Measurements from ENCODE around the gene FCN3.
A peak's percentile ranks its signal among the peaks of the same experiment; 100 is the strongest.

FCN3 gene

DNA sequence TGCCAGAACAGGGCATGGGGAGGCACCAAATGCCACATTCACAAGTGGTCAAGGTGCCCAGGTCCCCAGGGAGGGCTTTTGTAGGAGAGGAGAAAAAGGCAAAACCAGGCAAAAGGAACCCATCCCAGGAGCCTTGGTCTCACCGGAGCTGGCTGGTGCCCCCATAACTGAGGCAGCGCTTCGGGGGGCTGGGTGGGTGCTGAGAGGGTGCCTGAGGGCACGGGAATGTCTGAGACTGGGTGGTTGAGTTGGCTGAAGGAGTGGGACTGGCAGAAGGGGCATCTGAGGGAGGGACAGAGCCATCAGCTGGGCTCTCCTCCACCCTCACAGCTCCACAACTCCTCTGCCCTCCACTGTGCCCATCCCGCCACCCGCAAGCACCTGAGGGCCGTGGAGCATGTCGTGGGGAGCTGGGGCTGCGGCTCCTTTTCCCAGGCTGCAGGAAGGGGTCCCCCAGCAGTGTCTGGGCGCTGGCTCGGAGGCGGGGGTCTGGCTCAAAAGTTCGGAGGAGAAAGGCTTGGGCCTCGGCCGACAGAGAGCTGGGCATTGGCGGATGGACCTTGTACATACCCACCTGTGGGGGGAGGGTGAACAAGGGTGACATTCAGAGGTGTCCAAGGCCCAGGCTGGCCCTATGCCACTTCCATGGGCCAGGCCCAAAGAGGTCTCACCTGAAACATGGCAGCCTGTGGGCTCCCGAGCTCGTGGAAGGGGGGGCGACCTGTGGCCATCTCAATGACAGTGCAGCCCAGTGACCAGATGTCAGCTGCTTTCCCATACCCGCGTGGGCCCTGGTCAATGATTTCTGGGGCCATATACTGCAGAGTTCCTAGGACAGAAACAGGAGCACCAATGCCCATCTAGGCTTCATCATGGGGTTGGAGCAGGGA is 16.3 kb downstream of the FCN3 start:
- DNase-seq (ENCODE audit: low read depth) = no peak

DNA sequence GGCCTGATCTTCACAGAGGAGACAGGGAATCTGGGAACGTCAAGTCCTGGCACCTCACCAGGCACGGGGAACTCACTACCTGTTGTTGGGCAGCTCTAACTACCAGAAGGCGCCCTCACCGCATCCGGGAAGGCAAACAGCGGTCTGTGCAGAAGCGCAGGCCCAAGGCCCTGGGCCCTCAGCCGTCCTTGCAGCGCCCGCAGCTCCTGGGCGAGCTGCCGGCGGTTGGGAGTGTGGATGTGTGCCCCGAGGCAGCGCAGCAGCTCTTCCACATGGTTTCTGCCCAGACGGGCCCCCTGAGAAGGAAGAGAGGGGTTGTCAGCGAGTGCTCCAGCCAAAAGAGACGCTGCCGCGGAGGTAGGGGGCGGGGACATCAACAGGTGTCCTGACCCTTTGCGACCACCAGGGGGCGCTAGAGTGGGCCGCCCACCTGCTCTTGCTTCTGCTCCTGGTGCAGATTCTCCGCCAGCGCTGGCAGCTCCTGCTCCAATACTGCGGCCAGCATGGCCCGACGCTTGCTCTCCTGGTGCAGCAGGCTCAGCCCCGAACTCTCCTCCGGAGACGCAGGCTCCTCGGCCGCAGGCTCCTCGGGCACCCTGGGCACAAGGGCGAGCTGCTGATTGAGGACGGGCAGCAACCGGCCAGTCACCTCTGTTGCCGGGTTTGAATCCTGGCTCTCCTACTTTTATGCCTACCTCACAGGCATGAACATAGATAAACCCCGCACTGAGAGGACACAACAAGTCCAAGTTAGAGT is 17.2 kb downstream of the FCN3 start:
- peak; percentile 34 for DNase-seq (ENCODE audit: low read depth)

DNA sequence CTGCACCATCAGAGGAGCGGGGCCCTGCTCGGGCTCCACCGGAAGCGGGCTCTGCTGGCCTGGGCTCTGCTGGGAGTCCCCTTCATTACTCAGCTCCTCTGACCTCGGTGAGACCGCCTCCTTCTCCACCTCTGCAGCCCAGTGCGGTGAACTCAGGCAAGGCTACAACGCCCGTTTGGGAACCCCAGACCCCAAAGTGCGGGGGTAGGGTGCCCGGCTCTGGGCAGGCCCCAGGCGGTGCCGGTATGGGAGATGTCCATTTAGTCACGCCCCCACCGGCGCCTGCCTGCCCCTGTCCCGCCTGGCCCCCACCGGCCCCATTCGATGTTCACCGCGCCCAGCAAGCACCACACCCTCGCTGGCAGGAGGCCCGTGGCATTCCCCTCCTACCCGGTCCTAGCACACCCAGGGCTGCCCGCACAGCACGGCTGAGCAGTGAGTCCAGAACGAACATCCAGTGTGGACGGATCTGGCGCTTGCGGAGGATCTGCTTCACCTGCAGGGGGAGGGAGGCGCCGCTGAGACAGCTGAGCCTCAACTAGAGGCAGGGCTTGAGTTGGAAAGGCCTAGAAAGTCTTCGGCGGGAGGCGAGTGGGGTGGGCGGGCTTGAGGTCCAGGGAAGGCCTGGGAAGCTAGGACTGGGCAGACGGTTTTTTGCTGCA is 17.9 kb downstream of the FCN3 start:
- DNase-seq (ENCODE audit: low read depth) = peak; percentile 27

DNA sequence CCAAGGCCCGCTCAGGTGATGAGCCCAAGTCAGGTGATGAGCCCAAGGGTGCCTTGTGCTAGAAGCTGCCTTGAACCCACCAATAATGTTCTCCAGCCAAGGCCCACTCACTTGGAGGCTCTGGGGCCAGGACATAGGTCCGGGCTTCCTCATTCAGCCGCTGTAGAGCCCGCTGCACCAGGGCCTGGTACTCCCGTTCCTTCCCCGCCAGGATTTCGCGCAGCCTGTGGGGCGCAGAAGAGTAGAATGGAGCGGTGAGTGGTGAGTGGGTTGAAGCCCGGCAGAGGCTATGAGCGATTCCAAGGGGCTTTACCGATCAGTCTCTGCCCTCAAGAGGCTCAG is 18.4 kb downstream of the FCN3 start:
- no peak for DNase-seq (ENCODE audit: low read depth)

DNA sequence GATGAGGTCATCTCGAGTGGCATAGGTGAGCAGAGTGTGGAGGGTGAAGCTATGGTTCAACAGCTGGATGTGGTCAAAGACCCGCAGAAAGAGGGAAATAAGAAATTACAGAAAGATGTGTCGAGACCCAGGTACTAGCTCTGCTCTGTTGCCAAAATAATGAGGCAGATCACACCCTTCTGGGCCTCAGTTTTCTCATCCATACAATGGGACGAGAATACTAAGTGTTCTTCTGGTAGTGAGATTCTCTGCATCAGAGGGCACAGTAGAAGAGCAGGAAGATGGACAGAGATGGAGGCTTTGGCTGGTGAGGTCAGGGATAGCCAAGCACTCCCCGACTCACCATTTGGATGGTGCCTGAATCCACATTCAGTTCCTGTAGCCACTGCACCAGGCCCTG is 18.9 kb downstream of the FCN3 start:
- no peak for DNase-seq (ENCODE audit: low read depth)

DNA sequence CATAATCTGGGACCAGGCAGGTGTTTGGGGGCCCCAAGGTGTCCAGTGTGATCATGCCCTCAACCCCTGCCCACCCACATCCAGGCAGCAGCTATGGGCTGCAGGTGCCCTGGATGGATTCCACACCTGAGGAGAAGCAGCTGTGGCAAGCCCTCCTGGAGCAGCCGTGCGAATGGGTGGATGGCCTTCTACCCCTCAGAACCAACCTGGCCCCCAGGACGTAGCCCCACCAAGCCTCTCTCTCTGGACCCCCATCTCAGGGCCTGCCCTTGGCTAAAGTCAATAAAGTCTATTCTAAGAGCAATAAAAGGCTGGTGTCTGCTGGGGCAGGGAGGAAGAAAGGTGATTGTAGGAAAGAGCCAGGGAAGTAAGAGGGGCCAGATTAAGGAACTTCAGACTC is 21.0 kb downstream of the FCN3 start:
- DNase-seq (ENCODE audit: low read depth) = no peak

DNA sequence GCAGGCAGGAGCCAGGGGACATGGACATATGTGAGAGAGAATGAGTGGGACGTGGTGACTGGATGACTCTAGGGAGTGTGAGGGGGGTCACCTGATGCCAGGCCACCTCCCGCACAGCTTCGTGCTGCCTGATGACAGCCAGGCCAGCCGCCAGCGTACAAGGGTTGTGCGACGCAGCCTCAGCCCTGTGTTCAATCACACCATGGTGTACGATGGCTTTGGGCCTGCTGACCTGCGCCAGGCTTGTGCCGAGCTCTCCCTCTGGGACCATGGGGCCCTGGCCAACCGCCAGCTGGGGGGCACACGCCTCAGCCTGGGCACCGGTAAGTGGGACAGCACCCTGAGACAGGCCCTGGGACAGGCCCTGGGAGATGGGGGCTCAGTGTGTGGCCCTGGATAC is 21.5 kb downstream of the FCN3 start:
- DNase-seq (ENCODE audit: low read depth) = no peak

DNA sequence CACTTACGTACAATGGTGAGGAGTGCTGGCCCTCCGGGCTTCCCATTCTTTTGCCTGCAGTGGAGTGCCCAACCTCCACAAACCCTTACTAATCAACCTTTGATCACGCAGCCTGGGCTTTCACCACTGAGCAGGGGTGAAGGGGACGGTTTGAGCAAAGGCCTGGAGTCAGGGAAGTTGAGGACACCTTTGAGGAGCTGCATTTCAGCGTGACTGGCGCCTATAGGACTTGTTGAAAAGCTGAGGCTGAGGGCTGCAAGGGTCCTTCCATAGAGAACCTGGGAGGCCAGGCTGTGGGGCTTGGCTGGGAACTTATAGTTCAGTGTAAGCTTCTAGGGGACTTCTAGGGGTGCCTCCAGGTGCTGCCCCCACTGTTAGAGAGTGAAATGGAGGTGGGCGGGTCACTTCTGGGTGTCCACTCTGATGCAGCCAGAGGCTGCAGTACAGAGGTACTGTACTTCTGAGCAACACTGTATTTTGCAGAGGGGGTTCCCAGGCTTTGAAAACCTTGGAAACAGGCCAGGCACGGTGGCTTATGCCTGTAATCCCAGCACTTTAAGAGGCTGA is 23.0 kb downstream of the FCN3 start:
- DNase-seq (ENCODE audit: low read depth) = no peak

DNA sequence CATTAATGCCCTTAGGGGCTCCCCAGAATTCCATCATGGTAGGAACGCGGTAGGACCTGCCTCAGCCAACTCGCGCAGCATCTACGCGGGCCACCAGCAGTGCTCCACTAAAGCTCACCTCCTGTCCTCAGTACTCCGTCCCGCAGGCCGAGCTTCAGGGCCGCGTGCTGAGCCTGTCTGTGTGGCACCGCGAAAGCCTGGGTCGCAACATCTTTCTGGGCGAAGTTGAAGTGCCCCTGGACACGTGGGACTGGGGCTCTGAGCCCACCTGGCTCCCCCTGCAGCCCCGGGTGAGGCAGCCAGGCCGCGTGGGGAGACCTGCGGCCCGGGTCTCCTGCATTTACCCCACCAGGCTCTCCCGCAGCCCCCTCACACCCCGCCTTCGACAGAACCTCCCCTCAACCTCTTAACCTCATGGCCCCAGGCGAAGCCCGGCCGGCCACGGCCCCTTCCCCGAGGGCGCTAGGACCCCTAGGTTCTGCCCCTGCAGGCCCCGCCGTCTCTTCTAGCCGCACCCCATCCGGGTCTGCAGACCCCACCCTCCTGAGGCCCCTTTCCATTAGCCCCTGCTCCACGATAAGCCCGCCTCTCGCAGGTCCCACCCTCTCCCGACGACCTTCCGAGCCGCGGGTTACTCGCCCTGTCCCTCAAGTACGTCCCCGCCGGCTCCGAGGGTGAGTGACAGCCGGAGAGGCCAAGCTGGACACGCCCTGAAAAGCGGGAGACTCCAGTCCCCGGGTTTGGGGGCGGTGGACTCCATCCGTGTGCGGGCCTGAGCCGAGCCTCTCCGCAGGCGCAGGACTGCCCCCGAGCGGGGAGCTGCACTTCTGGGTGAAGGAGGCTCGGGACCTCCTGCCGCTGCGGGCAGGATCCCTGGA is 23.7 kb downstream of the FCN3 start:
- peak; percentile 21 for DNase-seq (ENCODE audit: low read depth)

DNA sequence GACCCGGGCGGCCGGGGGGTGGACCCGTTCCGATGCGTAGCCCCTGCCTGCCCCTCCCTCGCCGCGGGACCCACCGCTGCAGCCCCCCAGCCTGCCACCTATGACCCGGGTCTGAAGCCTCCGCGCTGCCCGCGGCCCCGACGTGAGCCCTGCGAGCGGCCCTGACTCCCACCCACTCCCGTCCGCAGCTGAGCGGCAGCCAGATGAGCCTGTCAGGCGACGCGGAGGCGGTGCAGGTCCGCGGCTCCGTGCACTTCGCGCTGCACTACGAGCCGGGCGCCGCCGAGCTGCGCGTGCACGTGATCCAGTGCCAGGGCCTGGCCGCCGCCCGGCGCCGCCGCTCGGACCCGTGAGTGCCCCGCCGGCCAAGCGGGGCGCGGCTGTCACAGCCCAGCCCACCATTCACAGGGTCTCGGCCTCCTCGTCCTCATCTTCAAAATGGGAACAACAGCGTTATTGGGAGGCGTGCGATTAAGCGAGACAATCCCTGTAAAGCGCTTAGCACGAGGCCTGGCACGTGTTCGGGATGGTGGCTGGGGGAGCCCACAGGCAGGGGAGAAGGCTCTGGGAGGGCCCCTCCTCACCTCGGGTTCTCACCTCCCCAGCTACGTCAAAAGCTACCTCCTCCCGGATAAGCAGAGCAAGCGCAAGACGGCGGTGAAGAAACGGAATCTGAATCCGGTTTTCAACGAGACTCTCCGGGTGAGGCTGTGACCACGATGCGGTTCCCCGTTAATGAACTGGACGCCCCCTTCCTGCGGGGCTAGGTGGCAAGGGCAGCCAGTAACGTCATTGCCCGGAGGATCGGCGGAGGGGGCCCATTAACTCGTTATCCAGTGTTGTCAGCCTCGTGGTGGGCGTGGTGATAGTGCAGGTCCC is 24.6 kb downstream of the FCN3 start:
- DNase-seq (ENCODE audit: low read depth) = peak; percentile 70

DNA sequence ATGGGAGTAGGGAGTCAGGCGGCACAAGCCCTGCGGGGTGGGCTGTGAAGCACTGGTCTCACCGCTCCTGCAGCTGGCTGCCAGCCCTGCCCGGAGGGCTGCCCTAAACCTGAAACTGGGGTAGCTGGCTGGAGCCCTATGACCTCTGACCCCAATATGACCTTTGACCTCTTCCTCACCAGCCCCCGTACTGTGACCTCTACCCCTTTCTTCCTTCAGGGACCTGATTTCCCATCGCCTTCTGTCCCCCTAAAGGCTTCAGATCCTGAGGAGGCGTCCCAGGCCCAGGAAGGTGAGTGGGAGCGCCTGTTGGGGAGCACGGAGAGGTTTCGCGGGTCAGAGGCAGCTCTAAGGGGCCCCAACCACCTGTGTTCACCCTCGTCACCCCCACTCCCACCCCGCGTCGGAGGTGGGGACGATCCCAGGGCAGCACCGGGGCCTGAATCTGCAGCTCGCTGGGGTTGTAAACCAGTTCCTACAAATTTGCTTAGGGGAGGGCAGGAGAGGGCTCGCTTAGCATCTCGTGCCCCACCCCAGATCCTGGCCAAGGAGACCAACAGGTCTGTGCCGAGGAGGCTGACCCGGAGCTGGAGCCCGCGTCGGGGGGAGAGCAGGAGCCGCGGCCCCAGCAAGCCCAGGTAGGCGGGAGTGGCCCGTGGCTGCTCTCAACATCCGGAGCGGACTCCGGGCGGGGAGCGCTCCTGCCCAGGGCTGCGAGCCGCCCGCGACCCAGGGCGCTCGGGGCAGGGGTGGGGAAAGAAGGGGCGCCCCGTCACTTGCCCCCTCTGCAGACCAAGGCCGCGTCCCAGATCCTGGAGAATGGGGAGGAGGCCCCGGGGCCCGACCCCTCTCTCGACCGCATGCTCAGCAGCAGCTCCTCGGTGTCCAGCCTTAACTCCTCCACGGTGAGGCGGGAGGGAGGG is 25.5 kb downstream of the FCN3 start:
- no peak for DNase-seq (ENCODE audit: low read depth)

DNA sequence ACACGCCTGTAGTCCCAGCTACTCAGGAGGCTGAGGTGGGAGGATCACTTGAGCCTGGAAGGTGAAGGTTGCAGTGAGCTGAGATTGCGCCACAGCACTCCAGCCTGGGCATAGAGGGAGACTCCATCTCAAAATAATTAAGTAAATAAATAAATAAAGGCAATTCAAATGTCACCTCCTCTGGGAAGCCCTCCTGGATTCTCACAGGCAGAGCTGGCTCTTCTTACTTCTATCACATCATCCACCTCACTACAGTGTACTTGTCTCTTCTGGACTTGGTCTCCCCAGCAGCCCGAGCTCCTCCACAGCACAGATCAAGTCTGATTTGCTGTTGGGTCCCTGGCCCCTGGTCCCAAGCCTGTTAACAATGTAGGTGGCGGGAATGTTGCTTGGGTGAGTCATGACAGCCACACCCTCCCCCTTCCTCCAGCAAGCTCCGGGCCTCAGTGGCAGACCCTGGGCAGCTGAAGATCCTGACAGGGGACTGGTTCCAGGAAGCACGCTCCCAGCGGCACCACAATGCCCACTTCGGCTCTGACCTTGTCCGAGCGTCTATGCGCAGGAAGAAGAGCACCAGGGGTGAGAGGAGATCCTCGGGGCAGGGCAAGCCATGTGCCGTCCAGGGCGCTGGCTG is 27.5 kb downstream of the FCN3 start:
- no peak for DNase-seq (ENCODE audit: low read depth)

DNA sequence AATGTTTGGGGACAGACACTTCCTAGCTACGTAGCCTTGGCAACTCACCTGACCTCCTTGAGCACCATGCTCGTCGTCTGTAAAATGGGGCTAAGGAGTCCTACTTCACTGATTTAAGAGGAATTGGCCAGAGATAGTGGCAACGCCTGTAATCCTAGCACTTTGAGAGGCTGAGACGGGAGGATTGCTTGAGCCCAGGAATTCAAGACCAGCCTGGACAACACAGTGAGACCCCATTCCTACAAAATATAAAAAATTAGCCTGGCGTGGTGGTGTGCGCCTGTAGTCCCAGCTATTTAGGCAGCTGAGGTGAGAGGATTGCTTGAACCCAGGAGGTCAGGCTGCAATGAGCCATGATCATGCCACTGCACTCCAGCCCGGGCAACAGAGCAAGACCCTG is 28.3 kb downstream of the FCN3 start:
- DNase-seq (ENCODE audit: low read depth) = no peak

DNA sequence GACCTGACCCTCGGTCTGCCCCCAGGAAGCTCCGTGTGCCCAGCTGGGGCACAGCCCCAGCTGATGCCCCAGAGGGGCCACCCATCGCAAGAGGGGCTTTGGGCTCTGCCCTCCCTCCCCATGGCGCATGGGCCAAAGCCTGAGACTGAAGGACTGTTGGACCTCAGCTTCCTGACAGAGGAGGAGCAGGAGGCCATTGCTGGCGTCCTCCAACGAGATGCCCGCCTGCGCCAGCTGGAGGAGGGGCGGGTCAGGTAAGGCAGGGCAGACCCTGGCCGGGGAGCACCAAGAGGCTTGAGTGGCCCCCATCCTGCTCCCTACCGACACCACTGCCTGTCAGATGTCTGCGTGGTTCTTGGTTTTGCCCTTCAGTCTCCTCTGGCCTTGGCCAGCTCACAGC is 29.4 kb downstream of the FCN3 start:
- no peak for DNase-seq (ENCODE audit: low read depth)

DNA sequence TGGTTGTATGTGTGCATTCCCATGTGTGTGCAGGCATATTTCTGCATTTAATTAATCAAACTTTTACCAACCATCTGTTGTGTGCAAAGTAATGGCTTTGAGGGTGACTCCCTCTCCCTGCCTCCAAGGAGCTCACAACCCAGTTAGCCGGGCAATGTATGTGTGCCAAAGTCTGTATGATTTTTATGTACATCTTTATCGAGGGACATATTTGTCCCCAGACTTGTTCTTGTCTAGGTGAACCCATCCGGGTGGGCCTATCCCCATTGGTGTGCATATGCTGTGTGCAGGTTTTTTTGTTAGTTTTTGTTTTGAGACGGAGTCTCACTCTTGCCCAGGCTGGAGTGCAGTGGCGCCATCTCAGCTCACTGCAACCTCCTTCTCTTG is 31.0 kb downstream of the FCN3 start:
- DNase-seq (ENCODE audit: low read depth) = no peak

DNA sequence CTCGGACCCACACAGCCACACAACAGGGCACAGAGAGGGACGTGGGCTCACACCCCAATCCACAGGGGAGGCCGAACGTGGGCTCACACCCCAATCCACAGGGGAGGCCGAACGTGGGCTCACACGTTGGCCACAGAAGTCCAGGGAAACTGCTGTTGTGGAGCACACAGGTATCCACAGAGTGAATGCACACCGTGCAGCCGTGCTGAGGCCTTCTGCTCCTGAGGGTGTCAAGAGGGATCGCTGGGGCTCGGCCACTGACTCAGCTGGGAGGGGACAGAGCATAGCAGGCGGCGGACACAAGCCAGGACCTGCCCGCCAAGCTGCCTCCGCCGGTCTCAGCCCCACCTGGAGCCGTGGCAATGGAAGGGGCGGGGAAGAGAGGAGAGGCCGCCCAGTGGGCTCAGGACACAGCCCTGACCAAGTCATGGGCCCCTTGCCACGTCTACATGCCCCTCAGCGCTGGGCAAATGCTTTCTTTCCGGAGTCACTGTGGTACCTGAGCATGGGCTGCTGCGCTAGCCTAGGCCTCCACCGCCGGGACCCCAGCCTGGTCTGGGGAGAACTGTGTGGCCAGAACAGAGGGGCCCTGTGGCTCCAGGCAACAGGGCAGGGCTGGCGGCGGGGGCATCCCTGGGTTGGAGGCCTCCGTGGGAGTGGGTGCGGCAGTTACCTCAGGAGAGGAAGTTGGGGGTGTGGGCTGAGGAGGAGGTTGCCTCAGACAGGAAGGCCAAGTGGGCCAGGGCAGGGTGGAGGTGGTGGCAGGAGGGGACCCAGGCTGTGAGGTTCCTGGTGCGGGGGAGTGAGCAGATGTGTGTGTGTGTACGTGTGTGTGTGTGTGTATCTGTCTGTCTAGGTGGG is 31.6 kb downstream of the FCN3 start:
- DNase-seq (ENCODE audit: low read depth) = no peak

DNA sequence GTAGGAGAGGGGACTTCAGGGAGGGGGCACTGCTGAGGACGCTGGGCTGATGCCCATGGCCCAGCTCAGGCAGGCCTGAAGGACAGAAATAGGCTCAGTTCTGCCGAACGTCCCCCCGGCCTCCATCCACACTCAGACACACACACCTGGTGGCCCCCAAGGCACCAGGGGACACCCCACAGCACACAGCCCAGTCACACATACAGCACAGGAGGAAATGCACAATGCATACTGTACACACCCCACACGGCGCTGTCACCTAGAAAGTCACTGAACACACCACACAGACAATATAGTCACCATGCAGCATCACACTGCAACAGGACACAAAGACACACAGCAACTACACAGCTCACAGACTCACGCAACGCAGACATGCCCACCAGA is 32.2 kb downstream of the FCN3 start:
- no peak for DNase-seq (ENCODE audit: low read depth)

Measured in amniotic epithelial cell (primary cell).